Measurements from ENCODE around the gene ITGAV.
A peak's percentile ranks its signal among the peaks of the same experiment; 100 is the strongest.

ITGAV gene

GRCh38 chr2:186634701-186635100 lies 44.8 kb downstream of the ITGAV start:
- no peak for TF ChIP-seq CTCF (IDR thresholded peaks at IDR 0.05; ENCODE audit: low read depth, low read length, missing control alignments)
- no peak overlapping the region for H3K4me3 ChIP-seq (ENCODE audit: low read depth, low read length)
- DNase-seq (ENCODE audit: low read depth), result no peak

DNA sequence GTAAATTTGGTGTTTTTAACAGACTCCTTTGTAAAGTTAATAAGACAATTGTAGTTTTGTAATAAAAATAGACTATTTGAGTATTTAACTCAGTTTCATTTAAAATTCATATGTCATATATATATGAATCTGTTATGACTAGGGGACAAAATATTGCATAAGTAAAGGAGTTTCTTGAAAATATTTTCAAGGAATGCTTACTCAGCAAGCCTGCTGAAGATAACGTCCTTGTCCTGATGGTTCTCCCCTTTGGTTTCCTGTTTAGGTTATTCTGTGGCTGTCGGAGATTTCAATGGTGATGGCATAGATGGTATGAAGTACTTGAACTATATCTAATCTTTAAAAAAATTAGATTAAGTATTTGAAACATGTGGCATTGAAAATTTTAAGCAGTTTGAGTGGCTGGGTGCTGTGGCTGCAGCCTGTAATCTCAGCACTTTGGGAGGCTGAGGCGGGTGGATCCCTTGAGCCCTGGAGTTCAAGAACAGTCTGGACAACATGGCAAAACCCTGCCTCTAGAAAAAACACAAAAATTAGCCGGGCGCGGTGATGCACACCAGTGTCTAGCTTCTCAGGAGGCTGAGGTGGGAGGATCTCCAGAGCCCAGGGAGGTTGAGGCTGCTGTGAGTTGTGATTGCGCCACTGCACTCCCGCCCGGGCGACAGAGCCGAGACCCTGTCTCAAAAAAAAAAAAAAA lies 47.1 kb downstream of the ITGAV start:
- DNase-seq (ENCODE audit: low read depth), result no peak
- no peak for TF ChIP-seq CTCF (IDR thresholded peaks at IDR 0.05; ENCODE audit: low read depth, low read length, missing control alignments)
- no peak overlapping the region for H3K4me3 ChIP-seq (ENCODE audit: low read depth, low read length)

- DNase-seq (ENCODE audit: low read depth), result no peak
- no peak for TF ChIP-seq CTCF (IDR thresholded peaks at IDR 0.05; ENCODE audit: low read depth, low read length, missing control alignments)
- H3K4me3 ChIP-seq (ENCODE audit: low read depth, low read length), result no peak overlapping the region
Observed at GRCh38 chr2:186637497-186637800, 47.6 kb downstream of the ITGAV start.

GRCh38 chr2:186639939-186640338 lies 50.1 kb downstream of the ITGAV start:
- no peak for TF ChIP-seq CTCF (IDR thresholded peaks at IDR 0.05; ENCODE audit: low read depth, low read length, missing control alignments)
- no peak overlapping the region for H3K4me3 ChIP-seq (ENCODE audit: low read depth, low read length)
- no peak for DNase-seq (ENCODE audit: low read depth)

GRCh38 chr2:186641132-186641806 lies 51.4 kb downstream of the ITGAV start:
- no peak for DNase-seq (ENCODE audit: low read depth)
- H3K4me3 ChIP-seq (ENCODE audit: low read depth, low read length), result no peak overlapping the region
- TF ChIP-seq CTCF (IDR thresholded peaks at IDR 0.05; ENCODE audit: low read depth, low read length, missing control alignments), result no peak

DNA sequence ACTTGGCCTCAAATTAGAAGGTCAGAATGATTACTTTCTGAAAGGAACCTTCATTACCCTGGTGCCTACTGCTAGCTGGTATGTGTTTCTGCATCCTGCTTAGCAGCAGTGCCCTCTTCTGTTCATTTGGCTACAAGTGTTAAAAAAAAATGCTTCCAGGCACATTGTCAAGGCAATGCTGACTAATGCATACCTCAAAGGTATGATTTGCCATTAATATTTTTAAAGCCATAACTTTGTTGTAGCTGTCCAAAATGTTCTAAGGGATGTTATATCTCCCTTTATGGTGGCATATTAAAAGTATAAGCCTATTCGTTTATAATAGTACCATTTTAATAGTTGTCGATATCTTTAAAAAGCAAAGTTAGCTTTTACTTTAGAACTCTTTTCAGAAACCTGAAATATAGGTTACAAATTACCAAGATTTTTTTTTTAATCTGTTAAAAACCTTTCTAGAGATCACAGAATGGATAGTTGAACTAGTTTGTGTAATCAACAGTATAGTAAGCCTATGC lies 52.0 kb downstream of the ITGAV start:
- no peak overlapping the region for H3K4me3 ChIP-seq (ENCODE audit: low read depth, low read length)
- peak; percentile 63 for TF ChIP-seq CTCF (IDR thresholded peaks at IDR 0.05; ENCODE audit: low read depth, low read length, missing control alignments)
- DNase-seq (ENCODE audit: low read depth), result peak; percentile 33

DNA sequence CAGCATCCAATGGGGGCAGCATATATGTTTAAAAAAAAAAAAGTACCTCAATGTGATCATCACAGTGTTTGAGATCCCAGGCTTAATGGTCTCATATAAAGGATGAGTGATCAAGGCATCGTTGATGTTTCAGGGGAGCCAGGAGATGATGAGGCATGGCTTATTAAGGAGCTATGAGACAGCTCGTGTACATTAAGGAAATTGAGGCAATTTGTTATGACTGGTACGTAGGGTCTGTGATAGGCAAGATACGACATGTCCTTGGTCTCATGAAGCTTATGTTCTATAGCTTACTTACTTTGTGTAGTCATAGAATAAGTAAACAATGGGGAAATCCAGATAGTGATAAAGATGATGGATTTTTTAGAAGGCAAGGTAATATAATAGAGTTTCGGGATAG lies 54.9 kb downstream of the ITGAV start:
- DNase-seq (ENCODE audit: low read depth), result no peak
- no peak overlapping the region for H3K4me3 ChIP-seq (ENCODE audit: low read depth, low read length)
- TF ChIP-seq CTCF (IDR thresholded peaks at IDR 0.05; ENCODE audit: low read depth, low read length, missing control alignments), result no peak
